Astrocyte (in vitro differentiated cells and primary cell): ENCODE data around the gene NAB1. TPM values are rescaled to one million over a fixed set of nuclear protein-coding genes. Genes with fewer than 3 reads are reported as not detected.

Experiments
- DNase-seq: peaks from one replicate; pipeline ENCODE4 v3.0.0-alpha.2; 2010; ENCODE audit warnings: low read depth
- FAIRE-seq: peaks from 2 replicates; lab custom pipeline; 2011; peaks lifted over from hg19 to GRCh38; lab: Jason Lieb, UNC
- H2AFZ ChIP-seq: 2 replicates; pipeline ENCODE4 v1.6.0; 2012; ENCODE audit warnings: low read depth, low read length, inconsistent platforms
- H3K27ac ChIP-seq: 2 replicates; pipeline ENCODE4 v1.5.1; 2011; ENCODE audit warnings: low read depth, low read length, inconsistent platforms
- H3K27me3 ChIP-seq: 2 replicates; pipeline ENCODE4 v1.6.0; 2011; ENCODE audit warnings: low read length, inconsistent platforms; ENCODE audit not compliant: insufficient read depth
- H3K36me3 ChIP-seq: 2 replicates; pipeline ENCODE4 v1.5.1; 2011; ENCODE audit warnings: low read length, inconsistent platforms; ENCODE audit not compliant: insufficient read depth
- H3K4me1 ChIP-seq: 2 replicates; pipeline ENCODE4 v1.5.1; 2011; ENCODE audit warnings: low read length, inconsistent platforms; ENCODE audit not compliant: insufficient read depth
- H3K4me2 ChIP-seq: 2 replicates; pipeline ENCODE4 v1.6.0; 2012; ENCODE audit warnings: low read length, inconsistent platforms
- H3K4me3 ChIP-seq: 2 replicates; pipeline ENCODE4 v1.5.1; 2011; ENCODE audit warnings: low read depth, mild to moderate bottlenecking, low read length, inconsistent platforms; ENCODE audit not compliant: insufficient read depth
- H3K79me2 ChIP-seq: 2 replicates; pipeline ENCODE4 v1.6.0; 2012; ENCODE audit warnings: mild to moderate bottlenecking, low read length, inconsistent platforms; ENCODE audit not compliant: insufficient read depth
- H3K9ac ChIP-seq: 2 replicates; pipeline ENCODE4 v1.6.0; 2012; ENCODE audit warnings: mild to moderate bottlenecking, low read length, inconsistent platforms
- H3K9me3 ChIP-seq: 2 replicates; pipeline ENCODE4 v1.5.1; 2012; ENCODE audit warnings: low read depth, mild to moderate bottlenecking, low read length, inconsistent platforms; ENCODE audit not compliant: insufficient read depth
- H4K20me1 ChIP-seq: 2 replicates; pipeline ENCODE4 v1.6.0; 2012; ENCODE audit warnings: low read length, inconsistent platforms; ENCODE audit not compliant: insufficient read depth
- H3K27ac Mint-ChIP-seq: one replicate; pipeline ENCODE4 v1.8.0; 2021; ENCODE audit warnings: mild to moderate bottlenecking, mixed read lengths; ENCODE audit not compliant: unreplicated experiment
- H3K27me3 Mint-ChIP-seq: one replicate; pipeline ENCODE4 v1.8.0; 2021; ENCODE audit warnings: low read depth, mixed read lengths; ENCODE audit not compliant: unreplicated experiment
- H3K36me3 Mint-ChIP-seq: one replicate; pipeline ENCODE4 v1.8.0; 2021; ENCODE audit warnings: low read depth, mixed read lengths; ENCODE audit not compliant: unreplicated experiment
- H3K4me1 Mint-ChIP-seq: one replicate; pipeline ENCODE4 v1.8.0; 2021; ENCODE audit warnings: low read depth, mixed read lengths; ENCODE audit not compliant: unreplicated experiment
- H3K4me3 Mint-ChIP-seq: one replicate; pipeline ENCODE4 v1.8.0; 2021; ENCODE audit warnings: mild to moderate bottlenecking, moderate library complexity, mixed read lengths; ENCODE audit not compliant: unreplicated experiment
- H3K9me3 Mint-ChIP-seq: one replicate; pipeline ENCODE4 v1.8.0; 2021; ENCODE audit warnings: mild to moderate bottlenecking, mixed read lengths; ENCODE audit not compliant: unreplicated experiment
- EZH2 ChIP-seq: IDR thresholded peaks from 2 replicates; pipeline ENCODE4 v1.6.1; 2012; ENCODE audit warnings: mild to moderate bottlenecking, low read length, inconsistent platforms; ENCODE audit not compliant: insufficient read depth
- total RNA-seq: library from RNA; stranded (reverse); gene quantifications from 2 replicates; pipeline ENCODE4 v1.2.1, GENCODE V29; 2021
- TF ChIP-seq, protein P1 (sequence below): IDR thresholded peaks from 2 replicates; pipeline ENCODE4 v1.5.1; 2011; ENCODE audit warnings: low read depth, mild to moderate bottlenecking, inconsistent platforms, low read length, moderate library complexity; ENCODE audit not compliant: insufficient read depth

Gene NAB1
- total RNA-seq, 1 donor from 2014 or later = 25.4 TPM

DNA sequence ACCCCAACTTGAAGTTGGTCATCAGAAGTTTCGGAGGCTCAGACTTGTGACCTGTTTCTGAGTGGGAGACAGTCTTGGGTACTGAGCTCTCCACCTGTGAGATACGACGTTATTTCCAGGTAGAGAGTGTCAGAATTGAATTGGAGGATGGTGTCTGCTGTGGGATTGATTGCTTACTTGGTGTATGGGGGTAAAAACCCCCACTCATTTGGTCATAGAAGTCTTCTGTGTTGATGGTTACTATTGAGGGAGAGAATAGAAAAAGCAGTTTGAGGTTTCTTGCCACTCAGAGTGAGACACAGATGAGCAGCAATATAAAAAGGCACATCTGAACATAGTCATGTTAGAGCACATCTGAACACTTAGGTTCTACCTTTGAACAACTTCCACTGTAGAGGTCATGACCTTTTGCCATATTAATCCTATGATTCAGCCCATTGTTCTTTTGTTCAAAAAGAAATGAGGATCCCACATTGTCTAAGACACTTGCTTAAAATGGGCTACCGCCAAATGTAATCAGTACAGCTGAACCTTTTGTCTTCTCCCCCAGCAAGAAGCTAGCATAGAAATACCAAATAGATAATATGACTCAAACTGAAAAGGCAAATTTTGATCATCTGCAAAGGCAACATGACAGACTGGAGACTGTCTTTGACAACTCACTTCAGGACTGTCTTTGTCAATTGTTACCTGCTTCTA lies 73.3 kb downstream of the NAB1 start:
- no peak for FAIRE-seq
- TF ChIP-seq, protein P1, sequence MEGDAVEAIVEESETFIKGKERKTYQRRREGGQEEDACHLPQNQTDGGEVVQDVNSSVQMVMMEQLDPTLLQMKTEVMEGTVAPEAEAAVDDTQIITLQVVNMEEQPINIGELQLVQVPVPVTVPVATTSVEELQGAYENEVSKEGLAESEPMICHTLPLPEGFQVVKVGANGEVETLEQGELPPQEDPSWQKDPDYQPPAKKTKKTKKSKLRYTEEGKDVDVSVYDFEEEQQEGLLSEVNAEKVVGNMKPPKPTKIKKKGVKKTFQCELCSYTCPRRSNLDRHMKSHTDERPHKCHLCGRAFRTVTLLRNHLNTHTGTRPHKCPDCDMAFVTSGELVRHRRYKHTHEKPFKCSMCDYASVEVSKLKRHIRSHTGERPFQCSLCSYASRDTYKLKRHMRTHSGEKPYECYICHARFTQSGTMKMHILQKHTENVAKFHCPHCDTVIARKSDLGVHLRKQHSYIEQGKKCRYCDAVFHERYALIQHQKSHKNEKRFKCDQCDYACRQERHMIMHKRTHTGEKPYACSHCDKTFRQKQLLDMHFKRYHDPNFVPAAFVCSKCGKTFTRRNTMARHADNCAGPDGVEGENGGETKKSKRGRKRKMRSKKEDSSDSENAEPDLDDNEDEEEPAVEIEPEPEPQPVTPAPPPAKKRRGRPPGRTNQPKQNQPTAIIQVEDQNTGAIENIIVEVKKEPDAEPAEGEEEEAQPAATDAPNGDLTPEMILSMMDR = no peak
- no peak for TF ChIP-seq EZH2
- Histone ChIP-seq H3K4me1 (peaks cover 8% of the 10 kb centered on the region), H3K4me3 (no peak overlapping the region), H3K9ac (no peak overlapping the region), H3K79me2 (no peaks in the 10 kb centered on the region), H3K27me3 (no peaks in the 10 kb centered on the region), H4K20me1 (no peaks in the 10 kb centered on the region), H3K9me3 (no peaks in the 10 kb centered on the region), H3K36me3 (no peaks in the 10 kb centered on the region), H2AFZ (no peak overlapping the region), H3K27ac (no peak overlapping the region), H3K4me2 (no peak overlapping the region)
- no peak for DNase-seq
- Mint-ChIP-seq H3K36me3 (no peaks in the 10 kb centered on the region), H3K27me3 (peaks cover 4% of the 10 kb centered on the region), H3K4me1 (peaks cover 33% of the 10 kb centered on the region), H3K4me3 (no peak overlapping the region), H3K9me3 (peaks cover 2% of the 10 kb centered on the region), H3K27ac (no peak overlapping the region)

DNA sequence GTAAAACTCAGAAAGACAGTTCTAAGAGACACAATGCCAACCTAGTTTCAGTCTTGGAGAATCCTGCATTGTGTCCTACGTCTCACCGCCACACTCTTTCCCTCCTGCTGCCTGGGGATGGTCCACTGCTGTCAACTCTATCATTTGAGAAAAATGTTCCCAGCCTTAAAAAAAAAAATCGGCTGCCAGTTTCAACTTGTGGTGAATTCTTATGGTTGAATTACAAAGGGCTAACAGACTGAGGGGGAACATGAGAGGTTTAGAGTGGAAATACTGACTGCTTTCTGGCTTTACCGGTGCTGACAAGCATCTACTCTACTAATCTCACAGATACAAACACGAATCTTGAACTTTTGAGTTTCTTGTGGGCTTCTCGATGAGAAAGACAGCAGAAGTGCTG lies 74.0 kb downstream of the NAB1 start:
- H2AFZ ChIP-seq = no peak overlapping the region
- no peak overlapping the region for H3K4me2 ChIP-seq
- H3K27me3 ChIP-seq = no peaks in the 10 kb centered on the region
- Mint-ChIP-seq H3K4me1 (peaks cover 29% of the 10 kb centered on the region), H3K27me3 (peaks cover 4% of the 10 kb centered on the region), H3K9me3 (peaks cover 2% of the 10 kb centered on the region), H3K4me3 (no peak overlapping the region), H3K27ac (no peak overlapping the region), H3K36me3 (no peaks in the 10 kb centered on the region)
- FAIRE-seq (no peak), DNase-seq (no peak)
- H3K9ac ChIP-seq = no peak overlapping the region
- TF ChIP-seq, protein P1 = no peak
- no peak for TF ChIP-seq EZH2
- H3K27ac ChIP-seq = no peak overlapping the region
- H3K4me1 ChIP-seq = peaks cover 8% of the 10 kb centered on the region
- no peaks in the 10 kb centered on the region for H4K20me1 ChIP-seq
- no peaks in the 10 kb centered on the region for H3K9me3 ChIP-seq
- no peaks in the 10 kb centered on the region for H3K36me3 ChIP-seq
- no peak overlapping the region for H3K4me3 ChIP-seq
- H3K79me2 ChIP-seq = no peaks in the 10 kb centered on the region

DNA sequence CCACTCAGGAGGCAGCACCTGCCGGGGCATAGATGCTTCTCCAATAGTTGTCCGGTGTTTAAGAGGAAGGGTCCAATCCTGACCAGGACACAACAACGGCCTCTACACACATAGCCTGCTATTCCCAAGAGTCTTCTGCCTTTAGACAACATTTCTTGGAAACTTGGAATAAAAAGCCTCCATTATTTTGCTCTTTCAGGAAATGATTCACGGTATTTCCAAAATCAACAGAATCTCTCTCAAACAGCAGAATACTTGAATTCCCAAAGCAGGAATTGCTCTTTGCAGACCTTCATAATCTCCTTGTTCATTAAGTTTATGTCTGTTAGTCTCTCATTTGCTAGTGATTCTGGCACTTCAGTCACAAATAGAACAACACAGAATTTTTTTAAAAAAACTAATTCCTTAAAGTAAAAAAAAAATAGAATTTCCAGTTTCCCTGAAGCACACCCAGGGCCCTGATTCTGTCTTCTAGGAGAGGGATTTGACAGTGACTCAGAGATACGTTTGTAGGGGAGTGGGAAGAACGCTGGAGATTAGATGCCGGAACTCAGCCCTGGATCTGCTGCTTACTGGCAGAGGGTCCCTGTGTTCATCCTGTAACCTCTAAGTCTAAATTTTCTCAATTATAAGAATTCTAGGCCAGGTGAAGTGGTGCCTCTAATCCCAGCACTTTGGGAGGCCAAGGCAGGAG lies 74.7 kb downstream of the NAB1 start:
- H3K4me3 Mint-ChIP-seq = no peak overlapping the region
- no peaks in the 10 kb centered on the region for H3K9me3 ChIP-seq
- H3K4me1 ChIP-seq = peaks cover 7% of the 10 kb centered on the region
- H3K79me2 ChIP-seq = no peaks in the 10 kb centered on the region
- no peaks in the 10 kb centered on the region for H3K27me3 ChIP-seq
- peaks cover 2% of the 10 kb centered on the region for H3K9me3 Mint-ChIP-seq
- FAIRE-seq = no peak
- TF ChIP-seq EZH2 = no peak
- TF ChIP-seq, protein P1 = no peak
- no peaks in the 10 kb centered on the region for H3K36me3 ChIP-seq
- DNase-seq = no peak
- no peaks in the 10 kb centered on the region for H3K36me3 Mint-ChIP-seq
- peaks cover 4% of the 10 kb centered on the region for H3K27me3 Mint-ChIP-seq
- H3K4me2 ChIP-seq = peak overlapping the region; percentile 38
- no peak overlapping the region for H2AFZ ChIP-seq
- no peaks in the 10 kb centered on the region for H4K20me1 ChIP-seq
- no peak overlapping the region for H3K27ac ChIP-seq
- no peak overlapping the region for H3K27ac Mint-ChIP-seq
- H3K4me3 ChIP-seq = no peak overlapping the region
- no peak overlapping the region for H3K9ac ChIP-seq
- peaks cover 25% of the 10 kb centered on the region for H3K4me1 Mint-ChIP-seq
